DMS114 treated with DMSO at 0.1 percent for 48 hours (cell line): ENCODE results near the gene NBDY.
"Not testable (repeated sequence)": the region's sequence is repeated elsewhere in the genome, so short reads cannot be mapped to it uniquely, and the experiment has no call there.

Source experiments
- DNase-seq: peaks from one replicate; lab custom pipeline; 2025; ENCODE audit not compliant: unreplicated experiment; lab: John Stamatoyannopoulos, UW

Gene NBDY, protein sequence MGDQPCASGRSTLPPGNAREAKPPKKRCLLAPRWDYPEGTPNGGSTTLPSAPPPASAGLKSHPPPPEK

DNA sequence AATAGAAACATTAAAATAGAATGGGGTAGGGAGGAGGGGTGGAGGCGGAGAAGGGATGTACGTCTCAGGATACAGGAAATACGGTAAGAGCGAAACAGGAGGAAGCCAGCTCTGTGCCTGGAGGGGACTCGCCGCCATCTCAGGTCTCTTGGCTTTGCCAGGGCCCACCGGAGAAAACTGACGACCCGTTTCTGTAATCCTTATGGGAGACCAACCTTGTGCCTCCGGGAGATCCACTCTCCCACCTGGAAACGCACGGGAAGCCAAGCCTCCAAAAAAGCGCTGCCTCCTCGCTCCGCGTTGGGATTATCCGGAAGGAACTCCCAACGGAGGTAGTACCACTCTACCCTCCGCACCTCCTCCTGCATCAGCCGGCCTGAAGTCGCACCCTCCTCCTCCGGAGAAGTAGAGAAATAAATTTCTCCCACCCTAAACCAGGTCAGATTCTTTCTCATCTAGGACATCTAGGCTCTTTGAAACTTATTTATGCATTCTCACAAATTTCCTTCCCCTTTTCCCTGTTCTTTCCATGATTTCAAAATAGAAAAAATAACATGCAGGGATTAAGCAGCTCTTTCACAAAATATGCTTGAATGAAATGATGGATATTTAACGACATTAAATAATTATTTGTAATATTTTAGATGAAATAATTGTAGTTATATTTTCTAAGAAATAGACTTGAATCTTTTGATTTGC lies at the start of gene NBDY:
NBDY (plus strand) TSS at position 92 of the 699 bp plus-strand sequence; CDS start at position 203, 111 bp downstream.
- DNase-seq = peak; percentile 60

DNA sequence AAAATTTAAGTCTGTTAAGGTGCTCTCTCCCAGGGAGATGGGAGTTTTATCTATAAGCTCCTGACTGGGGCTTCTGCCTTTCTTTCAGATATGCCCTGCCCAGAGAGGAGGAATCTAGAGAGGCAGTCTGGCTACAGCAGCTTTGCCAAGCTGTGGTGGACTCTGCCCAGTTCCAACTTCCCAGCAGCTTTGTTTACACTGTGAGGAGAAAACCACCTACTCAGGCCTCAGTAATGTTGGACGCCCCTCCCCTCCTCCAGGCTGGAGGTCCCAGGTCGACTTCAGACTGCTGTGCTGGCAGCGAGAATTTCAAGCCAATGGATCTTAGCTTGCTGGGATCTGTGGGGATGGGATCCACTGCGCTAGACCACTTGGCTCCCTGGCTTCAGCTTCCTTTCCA lies 24.5 kb upstream of the NBDY start:
- not testable (repeated sequence) for DNase-seq

DNA sequence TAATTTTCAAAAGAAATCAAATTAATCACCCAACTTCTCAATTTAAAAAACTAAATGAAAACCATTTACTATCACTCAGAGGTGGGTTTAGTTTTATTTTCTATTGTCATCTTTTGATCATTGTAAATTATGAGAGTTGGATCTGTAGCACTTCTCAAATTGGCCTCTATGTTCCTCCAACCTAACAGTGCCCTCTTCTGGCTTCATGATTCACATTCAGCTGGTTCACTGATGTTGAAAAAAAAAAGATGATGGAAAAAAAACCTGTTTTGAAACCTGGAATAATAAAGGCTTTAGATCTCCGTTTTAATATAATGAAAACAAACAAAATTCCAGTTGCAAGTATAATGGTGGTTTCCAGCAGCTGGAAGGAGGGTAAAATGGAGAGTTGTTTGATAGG lies 2.4 kb upstream of the NBDY start:
- peak; percentile 63 for DNase-seq

DNA sequence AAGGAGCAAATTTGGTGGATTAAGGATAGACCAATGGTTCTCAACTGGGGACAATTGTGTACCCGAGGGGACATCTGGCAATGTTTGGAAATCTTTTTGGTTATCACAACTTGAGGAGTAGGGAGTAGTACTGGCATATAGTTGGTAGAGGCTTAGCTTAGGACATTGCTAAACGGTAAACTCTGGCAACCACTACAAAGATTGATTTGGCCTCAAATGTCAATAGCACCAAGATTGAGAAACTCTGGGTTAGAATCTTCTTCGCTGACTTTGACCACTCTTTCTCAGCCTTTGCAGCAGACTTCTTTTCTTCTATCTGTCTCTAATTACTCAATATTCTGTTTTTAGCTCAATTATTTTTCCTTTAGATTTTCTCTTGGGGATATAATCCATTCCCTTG lies 1.5 kb upstream of the NBDY start:
- DNase-seq = no peak

DNA sequence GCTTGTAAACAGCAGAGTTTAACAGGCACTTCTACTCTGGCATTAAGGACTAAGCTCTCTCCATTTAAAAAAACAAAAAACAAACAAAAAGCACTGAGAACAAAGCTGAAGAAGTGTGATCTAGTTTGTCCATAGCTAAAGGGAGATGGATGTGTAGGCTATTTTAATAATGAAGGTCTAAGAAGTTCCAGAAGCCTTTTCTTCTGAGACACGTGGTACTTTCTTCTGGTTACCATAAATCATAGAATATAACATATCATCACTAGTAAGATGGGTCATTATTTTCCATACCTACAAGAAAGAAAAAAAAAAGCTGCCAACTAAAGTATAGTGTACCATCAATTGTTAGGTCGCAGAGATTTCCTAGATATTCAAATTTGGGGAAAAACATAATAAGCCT lies 722 bp upstream of the NBDY start:
- DNase-seq = no peak

DNA sequence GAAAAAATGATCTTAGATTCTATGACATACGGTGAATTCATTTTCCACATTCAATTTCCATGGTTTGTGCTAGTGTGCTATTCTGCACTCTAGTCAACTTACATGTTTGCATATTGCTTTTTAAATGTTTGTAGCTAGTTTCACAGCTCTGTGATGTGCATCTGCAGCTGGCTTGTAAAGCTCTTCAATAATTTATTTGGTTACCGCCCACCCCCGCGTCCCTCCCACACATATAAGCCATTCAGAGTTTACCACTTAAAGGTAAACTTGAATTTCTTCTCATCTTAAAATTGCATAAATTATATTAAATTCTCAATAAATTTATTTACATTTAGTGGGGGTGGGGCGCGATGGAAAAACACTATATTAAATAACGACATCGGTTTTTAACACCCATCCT lies 291 bp upstream of the NBDY start:
- DNase-seq = peak; percentile 50

DNA sequence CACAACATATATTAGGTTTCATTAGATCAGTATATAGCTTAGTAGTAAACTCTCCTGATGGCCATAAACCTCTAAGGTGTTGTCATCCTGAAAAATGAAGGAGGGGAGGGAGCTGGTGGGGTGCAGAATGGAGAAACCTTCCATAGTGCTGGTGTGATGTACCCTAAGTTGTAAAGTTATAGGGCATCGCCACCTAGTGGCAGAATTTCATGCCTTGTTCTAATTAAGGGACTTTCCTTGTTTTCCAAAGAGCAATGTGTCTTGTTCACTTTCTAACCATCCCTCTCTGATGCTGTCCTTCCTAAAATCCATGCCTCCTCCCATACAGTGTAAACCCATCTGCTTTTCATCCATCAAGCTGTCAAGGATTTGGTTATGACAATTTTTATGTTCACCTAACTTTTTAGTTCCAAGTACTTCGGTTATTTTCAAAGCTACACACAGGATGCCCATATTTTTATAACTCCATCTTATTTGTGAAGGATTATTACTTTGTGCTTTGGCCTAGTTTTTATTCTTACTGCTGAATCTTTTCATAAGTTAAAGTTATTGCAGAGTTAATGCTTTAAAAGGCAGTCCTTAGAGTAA lies 4.5 kb downstream of the NBDY start:
- peak; percentile 21 for DNase-seq

DNA sequence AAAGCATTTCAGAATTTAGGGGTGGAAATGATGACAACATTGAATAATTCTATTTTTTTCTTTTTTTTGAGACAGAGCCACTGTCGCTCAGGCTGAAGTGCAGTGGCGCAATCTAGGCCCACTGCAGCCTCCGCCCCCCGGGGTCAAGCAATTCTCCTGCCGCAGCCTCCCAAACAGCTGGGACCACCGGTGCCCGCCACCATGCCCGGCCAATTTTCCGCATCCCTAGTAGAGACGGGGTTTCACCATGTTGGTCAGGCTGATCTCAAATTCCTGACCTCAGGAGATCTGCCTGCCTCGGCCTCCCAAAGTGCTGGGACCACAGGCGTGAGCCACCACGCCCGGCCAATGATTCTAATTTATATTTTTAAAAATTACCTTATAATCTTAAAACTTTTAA lies 7.2 kb downstream of the NBDY start:
- no peak for DNase-seq

DNA sequence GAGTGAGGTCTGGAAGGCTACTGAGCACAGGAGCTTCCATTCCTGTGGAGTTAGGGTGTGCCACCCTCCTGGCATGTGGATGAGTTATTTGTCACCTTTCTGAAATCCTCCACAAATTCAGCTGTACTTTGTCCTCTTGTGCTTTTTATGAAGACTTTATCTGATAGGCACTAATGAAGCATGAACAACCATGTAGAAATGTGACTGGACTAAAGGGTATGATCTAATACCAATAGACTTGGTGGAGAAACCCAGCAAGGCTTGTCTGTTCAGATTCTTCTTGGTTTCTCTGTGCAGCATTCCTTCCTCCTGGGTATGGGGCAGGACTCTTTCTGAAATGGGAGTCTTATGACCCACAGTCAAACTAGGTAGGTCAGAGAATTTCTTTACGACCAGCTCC lies 9.6 kb downstream of the NBDY start:
- DNase-seq = no peak

DNA sequence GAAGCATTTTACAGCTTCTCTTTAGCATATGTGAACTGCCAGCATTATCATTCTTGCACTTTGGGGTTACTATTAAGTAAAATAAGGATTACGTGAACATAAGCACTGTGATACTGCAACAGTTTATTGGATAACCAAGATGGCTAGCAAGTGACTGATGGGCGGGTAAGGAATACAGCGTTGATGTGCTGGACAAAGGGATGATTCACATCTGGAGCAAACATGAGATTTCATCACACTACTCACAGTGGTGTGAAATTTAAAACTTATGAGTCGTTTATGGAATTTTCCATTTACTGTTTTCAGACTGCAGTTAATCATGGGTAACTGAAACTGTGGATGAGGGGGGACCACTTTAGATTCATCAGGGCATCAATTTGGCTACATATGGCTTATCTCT lies 16.0 kb downstream of the NBDY start:
- DNase-seq = no peak

DNA sequence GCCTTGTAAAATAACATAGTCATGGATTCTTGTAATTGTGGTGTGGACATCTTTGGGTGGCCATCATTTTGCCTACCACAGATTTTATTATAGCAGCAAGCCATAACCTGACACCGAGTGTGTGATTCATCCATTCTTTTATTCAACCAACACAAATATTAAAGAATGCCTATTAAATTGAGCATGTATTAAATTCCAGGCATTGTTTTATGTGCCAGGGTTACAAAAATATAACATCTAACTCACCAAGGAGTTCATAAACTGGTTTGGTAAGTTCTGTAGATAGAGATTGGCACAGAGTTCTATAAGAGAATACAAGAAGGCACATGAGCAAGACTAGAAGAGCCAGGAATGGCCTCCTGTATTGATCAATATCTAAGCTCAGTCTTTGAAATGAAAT lies 18.0 kb downstream of the NBDY start:
- no peak for DNase-seq

DNA sequence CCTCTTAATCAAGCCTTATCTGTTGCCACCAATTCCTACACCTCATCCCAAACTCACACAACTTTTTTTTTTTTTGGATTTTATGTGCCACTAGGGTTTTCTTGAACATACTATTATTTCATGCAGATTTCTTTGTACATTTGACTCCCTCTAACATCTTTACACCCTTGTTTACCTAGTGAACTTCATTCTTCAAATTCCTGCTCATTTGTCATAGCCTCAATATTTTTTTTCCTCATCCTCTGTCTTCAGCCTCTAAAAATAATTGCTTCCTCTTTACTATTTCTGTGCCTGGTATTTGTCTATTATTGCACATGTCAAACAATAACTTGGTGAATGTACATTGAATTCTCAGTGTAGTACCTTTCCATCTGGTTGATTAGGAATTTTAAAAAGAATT lies 22.0 kb downstream of the NBDY start:
- no peak for DNase-seq

DNA sequence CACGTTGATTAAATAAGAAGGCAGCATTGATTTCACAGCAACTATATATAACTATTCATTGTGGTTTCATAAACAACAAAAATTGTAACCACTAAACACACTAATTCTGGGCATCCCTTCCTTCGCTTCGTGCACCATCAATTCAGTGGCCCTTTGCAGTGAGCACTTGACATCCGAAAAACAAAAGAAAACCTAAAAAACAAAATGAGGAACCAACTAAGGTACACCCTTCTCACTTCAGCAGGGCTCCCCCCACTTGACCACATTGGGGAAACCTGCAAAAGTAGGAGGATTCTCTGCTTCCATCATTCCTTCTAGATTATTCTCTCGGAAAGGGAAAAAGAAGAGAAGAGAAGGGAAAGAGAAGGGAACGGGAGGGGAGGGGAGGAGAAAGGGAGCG lies 28.3 kb downstream of the NBDY start:
- DNase-seq = no peak

DNA sequence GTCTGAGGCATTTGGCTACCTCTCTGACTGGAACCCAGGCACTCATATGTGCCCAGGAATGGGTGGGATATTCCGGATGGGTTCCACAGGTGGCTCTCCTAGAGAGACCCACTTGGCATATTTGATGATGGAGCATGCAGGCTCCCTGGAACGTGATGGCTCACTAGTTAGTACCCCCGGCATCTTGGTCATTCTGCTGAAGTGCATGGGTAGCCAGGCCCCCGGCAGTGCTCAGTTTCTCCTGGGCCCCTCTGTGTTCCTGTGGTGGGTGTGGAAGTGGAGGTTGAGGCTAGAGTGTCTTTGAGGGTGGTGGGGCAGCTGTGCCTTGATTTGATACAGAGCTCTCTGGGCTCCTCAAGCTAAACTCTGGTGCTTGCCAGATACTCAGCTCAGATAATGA lies 29.4 kb downstream of the NBDY start:
- no peak for DNase-seq

DNA sequence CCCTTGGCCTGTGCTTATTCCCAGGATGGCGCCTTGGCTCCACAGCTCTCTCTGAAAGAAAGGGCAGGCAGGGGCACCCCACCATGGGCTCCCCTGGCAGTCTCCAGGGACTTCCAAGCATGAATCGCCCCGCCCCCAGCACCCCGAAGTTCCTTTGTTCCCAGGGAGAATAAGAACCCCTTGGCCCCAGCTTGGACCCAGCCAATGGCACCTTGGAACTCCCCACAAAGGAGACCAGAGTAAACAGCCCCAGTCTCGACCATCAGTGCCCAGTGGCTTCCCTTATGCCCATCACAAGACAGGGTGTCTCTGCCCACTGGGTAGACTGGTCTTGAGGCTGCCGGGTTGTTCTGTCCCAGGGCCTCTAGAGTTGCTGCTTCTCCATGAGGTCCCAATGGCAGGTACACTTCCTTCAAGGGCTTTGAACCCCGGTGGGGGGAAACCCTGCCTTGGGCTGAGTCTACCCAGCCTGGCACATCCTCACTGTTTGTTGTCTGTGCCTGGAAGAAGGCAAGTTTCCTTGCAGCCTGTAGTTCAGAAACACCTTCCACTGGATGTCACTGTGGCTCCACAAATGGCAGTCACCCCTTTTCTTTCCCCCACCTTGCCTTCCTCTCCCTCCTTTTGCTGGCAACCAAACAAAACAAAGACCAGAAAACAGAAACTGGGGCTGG lies 30.8 kb downstream of the NBDY start:
- DNase-seq = no peak

DNA sequence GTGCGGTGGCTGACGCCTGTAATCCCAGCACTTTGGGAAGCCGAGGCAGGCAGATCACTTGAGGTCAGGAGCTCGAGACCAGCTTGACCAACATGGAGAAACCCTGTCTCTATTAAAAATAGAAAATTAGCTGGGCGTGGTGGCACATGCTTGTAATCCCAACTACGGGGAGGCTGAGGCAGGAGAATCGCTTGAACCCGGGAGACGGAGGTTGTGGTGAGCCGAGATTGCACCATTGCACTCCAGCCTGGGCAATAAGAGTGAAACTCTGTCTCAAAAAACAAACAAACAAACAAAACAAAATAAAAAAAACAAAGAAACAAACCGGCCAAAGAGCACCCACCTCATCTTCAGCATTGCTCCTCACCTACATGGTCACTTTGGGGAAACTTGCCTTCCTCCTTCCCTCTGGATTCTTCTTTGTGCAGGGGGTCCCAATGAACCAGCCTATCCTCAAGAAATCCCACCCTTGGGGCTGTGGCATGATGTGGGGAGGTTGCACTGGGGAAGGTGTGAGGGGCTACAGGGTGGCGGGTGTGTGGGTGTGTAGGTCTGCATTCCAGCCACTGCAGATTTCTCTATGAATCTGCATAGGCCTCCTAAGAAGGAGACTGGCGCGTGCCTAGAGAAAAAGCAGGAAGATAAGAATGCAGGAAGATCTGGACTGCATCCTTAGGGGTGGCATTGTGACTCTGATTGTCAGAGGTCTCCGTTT lies 31.5 kb downstream of the NBDY start:
- DNase-seq = not testable (repeated sequence)

DNA sequence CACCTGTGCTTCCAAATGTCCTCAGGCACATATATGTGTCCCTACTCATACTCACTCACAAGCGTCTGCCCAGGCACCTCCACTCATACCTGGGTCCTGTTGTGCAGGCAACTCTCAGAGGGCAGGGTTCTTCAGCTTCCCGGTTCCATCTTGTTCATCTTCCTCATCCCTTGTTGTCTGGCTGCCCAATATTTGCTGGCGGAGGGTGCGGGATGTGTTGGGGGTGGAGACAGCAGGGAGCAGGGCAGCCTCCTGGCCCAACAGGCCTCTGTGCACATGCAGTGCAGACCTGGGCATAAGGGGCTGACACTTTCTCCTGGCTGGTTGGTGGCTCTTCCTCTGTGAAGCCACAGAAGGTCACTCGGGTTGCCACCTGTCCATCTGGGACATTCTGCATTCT lies 32.1 kb downstream of the NBDY start:
- no peak for DNase-seq

DNA sequence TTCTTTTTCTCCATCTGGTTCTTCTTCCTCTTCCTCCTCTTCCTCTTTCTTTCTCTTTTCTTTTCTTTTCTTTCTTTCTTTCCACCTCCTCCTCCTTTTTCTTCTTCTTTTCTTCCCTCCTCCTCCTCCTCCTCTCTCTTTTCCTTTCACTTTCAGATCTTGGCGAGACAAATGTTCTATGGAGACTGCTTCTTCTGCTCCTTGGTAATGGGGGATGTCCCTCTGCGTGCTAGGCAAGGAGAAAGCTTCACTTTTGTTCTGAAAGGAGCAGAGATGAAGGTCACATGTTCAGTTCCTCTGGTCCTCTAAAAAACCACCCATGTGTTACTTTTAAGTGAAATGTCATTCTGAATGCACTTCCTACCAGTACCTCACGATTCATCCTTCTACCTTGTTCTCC lies 33.2 kb downstream of the NBDY start:
- no peak for DNase-seq

DNA sequence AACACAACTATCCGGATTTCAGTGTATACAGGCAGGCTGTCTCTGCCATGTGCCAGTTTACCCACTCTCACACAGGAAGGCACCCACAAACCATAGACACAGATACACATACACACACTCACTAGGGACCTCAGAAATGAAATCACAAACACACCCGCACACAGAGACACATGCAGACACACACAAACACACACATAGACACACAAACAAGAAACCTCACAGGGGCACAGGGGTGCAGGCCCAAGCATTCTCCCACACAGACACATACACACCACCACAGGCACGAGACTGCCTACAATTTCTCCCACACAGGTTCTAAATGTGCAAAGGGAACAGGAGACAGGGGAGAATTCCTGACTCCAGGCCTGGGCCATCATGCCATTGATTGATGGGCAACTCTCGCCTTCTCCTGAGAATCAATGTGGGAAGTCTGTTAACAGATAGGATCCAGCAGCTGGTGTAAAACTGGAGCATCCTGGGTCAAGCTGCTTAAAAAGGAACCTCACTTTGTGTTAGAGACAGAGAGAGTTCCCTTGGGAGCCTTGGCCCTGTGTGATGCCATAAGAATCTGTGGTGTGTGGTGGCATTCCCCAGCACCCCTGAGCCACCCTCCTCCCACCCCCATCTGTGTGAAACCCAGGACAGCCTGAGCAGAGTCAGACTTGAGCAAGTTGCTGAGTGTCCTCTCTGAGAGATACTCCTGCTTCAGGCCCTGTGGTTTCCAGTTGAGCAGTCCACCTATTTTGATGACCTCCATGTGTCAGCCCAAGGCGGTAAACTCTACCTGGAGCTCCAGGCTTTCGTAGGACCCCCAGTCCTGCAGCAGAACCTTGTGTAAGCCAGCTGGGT lies 33.9 kb downstream of the NBDY start:
- DNase-seq = no peak

DNA sequence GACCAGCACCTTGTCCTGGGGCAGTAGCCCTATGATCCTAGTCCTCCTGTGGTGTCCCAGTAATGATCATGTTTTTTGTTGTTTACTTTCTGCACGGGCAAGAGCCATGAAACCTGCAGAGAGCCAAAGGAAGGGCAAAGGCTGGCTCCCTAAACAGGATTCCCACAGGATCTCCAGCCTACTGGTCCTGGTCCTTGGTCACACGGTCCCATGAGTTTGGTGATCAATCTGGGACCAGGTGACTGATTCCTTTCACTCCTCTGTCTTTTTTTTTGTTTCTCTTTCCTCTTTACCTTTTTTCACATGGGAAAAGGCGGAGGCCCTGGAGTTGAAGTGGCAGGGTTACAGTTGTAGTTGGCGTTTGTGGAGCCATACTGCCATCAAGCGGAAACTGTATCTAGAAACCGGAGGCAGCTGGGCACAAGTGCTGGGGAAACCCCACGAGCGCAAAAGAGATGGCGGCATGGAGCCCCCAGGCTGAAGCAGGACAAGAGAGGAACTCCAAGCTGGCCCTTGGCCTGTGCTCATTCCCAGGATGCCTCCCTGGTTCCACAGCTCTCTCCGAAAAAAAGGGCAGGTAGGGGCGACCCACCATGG lies 34.6 kb downstream of the NBDY start:
- DNase-seq = no peak
